GM23338 (cell line): ENCODE measurements around the gene EFNA4. TPM values are rescaled to one million over a fixed set of nuclear protein-coding genes. Genes with fewer than 3 reads are reported as not detected.

Experiments
- ATAC-seq: fragments of 200-7000 bp; cut with Tn5 transposase; 3 replicates; pipeline ENCODE4 v1.9.1; 2020
- DNase-seq: peaks from one replicate; pipeline ENCODE4 v3.0.0-alpha.2; 2015; ENCODE audit warnings: low spot score
- H2AFZ ChIP-seq: fragments of 200-600 bp; sonication (generic); 2 replicates; pipeline ENCODE4 v1.8.0; 2016; ENCODE audit warnings: antibody characterized with exemption, mild to moderate bottlenecking, moderate library complexity
- H3F3A ChIP-seq: fragments of 200-600 bp; sonication (generic); replicated peaks from 2 replicates; pipeline ENCODE4 v1.8.0; 2017; ENCODE audit warnings: antibody characterized with exemption, mixed run types, low read depth
- H3K27ac ChIP-seq: fragments of 200-600 bp; sonication (generic); 2 replicates; pipeline ENCODE4 v1.6.1; 2016; ENCODE audit warnings: low read depth
- H3K27me3 ChIP-seq: fragments of 200-600 bp; sonication (generic); 2 replicates; pipeline ENCODE4 v1.8.0; 2016; ENCODE audit warnings: mild to moderate bottlenecking, mixed run types, moderate library complexity; ENCODE audit not compliant: insufficient read depth
- H3K36me3 ChIP-seq: fragments of 200-600 bp; sonication (generic); 2 replicates; pipeline ENCODE4 v1.8.0; 2016; ENCODE audit warnings: mild to moderate bottlenecking; ENCODE audit not compliant: insufficient read depth
- H3K4me1 ChIP-seq: fragments of 200-600 bp; sonication (generic); 2 replicates; pipeline ENCODE4 v1.8.0; 2016; ENCODE audit warnings: mild to moderate bottlenecking, moderate library complexity; ENCODE audit not compliant: insufficient read depth
- H3K4me2 ChIP-seq: fragments of 200-600 bp; sonication (generic); 2 replicates; pipeline ENCODE4 v1.7.1; 2017; ENCODE audit warnings: mixed run types
- H3K4me3 ChIP-seq: fragments of 200-600 bp; sonication (generic); 2 replicates; pipeline ENCODE4 v1.6.1; 2016; ENCODE audit warnings: mixed run types
- H3K79me2 ChIP-seq: fragments of 200-600 bp; sonication (generic); replicated peaks from 2 replicates; pipeline ENCODE4 v1.8.0; 2017; ENCODE audit warnings: mild to moderate bottlenecking; ENCODE audit not compliant: insufficient read depth
- H3K9me2 ChIP-seq: fragments of 200-600 bp; sonication (generic); 2 replicates; pipeline ENCODE4 v1.8.0; 2017; ENCODE audit not compliant: insufficient read depth
- H4K20me1 ChIP-seq: fragments of 200-600 bp; sonication (generic); replicated peaks from 2 replicates; pipeline ENCODE4 v1.8.0; 2017; ENCODE audit warnings: mild to moderate bottlenecking; ENCODE audit not compliant: insufficient read depth
- H3K27ac Mint-ChIP-seq: 2 replicates; pipeline ENCODE4 v1.8.0; 2020; ENCODE audit warnings: inconsistent platforms, mild to moderate bottlenecking, moderate library complexity, mixed read lengths
- H3K27me3 Mint-ChIP-seq: 3 replicates; pipeline ENCODE4 v1.8.0; 2022; ENCODE audit warnings: low read depth, mild to moderate bottlenecking, moderate library complexity, mixed read lengths, inconsistent platforms; ENCODE audit not compliant: insufficient read depth, poor library complexity
- H3K36me3 Mint-ChIP-seq: 3 replicates; pipeline ENCODE4 v1.8.0; 2021; ENCODE audit warnings: low read depth, mild to moderate bottlenecking, inconsistent platforms, moderate library complexity, mixed read lengths
- H3K4me1 Mint-ChIP-seq: 3 replicates; pipeline ENCODE4 v1.8.0; 2020; ENCODE audit warnings: mild to moderate bottlenecking, inconsistent platforms, mixed read lengths
- H3K4me3 Mint-ChIP-seq: 3 replicates; pipeline ENCODE4 v1.8.0; 2021; ENCODE audit warnings: moderate library complexity, mild to moderate bottlenecking, inconsistent platforms, mixed read lengths
- H3K9me3 Mint-ChIP-seq: 3 replicates; pipeline ENCODE4 v1.8.0; 2020; ENCODE audit warnings: moderate library complexity, mild to moderate bottlenecking, inconsistent platforms, mixed read lengths
- EZH2phosphoT487 ChIP-seq: fragments of 200-600 bp; sonication (generic); IDR thresholded peaks from one replicate; pipeline ENCODE4 v1.8.1; 2018; ENCODE audit warnings: antibody characterized with exemption; ENCODE audit not compliant: unreplicated experiment
- polyA plus RNA-seq: library from polyadenylated mRNA; unstranded; fragments of >200 nt; fragmentation: Nextera tagmentation; extraction: Ambion mirVana; gene quantifications from 2 replicates; pipeline ENCODE4 v1.2.1, GENCODE V29; 2016
- total RNA-seq: library from RNA; depleted of rRNA; stranded (reverse); fragments of >200 nt; shearing (Covaris generic); gene quantifications from 2 replicates; pipeline ENCODE4 v1.2.3, GENCODE V29; 2014
- TF ChIP-seq, protein P1 (sequence below): IDR thresholded peaks from 2 replicates; pipeline ENCODE4 v1.6.1; 2016; ENCODE audit warnings: antibody characterized with exemption
- TF ChIP-seq, protein P2 (sequence below), 2 experiments: fragments of 200-600 bp in 1 of 2; sonication (generic) in 1 of 2; conservative IDR thresholded peaks; 2 replicates each; pipeline versions ENCODE4 v1.5.1 to v1.6.1; 2016 to 2017; ENCODE audit warnings: antibody characterized with exemption in 2 of 2, low read depth in 2 of 2, mild to moderate bottlenecking in 2 of 2, moderate library complexity in 1 of 2
- TF ChIP-seq, protein P3 (sequence below): fragments of 250-450 bp; sonication (Bioruptor Pico); IDR thresholded peaks from 2 replicates; pipeline ENCODE4 v1.5.0; 2020; ENCODE audit warnings: mild to moderate bottlenecking, moderate library complexity

The EFNA4 gene
- total and polyA plus RNA-seq, 2 experiments from 2014 or later: 11.1 to 22.9 TPM

DNA sequence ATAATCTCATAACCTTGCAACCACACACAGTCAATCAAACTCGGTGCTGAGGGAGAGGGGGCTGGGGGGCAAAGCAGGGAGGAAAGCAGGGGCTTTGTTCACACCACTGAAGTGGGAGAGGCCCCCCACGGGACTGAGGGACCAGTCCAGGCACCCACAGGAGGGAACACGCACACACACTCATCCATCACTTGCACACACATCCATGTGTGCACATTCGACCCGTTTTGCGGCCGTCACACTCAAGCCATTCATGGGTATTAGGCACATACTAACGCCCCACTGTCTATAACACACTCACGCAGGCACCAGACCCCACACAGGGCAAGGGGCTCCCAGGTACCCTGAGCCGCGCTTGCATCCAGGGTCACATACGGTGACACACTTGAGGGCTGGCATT is 29.1 kb downstream of the EFNA4 start:
- peaks cover 7% of the 10 kb centered on the region; the same call in 1 of the 2 replicates for H3K4me1 ChIP-seq
- H3K9me3 Mint-ChIP-seq: no peaks in the 10 kb centered on the region
- no peaks in the 10 kb centered on the region for H3K36me3 ChIP-seq
- no peaks in the 10 kb centered on the region for H3K9me2 ChIP-seq
- no peak overlapping the region; the same call in 2 of the 3 replicates for H3K4me3 Mint-ChIP-seq
- 0 out of 2 replicates have a peak, but pooled peaks cover 9% of the 10 kb centered on the region for H3F3A ChIP-seq
- H2AFZ ChIP-seq: no peak overlapping the region
- no peaks in the 10 kb centered on the region for H3K79me2 ChIP-seq
- no peak for TF ChIP-seq EZH2phosphoT487
- H3K4me3 ChIP-seq: no peak overlapping the region
- peaks cover 21% of the 10 kb centered on the region for H3K27me3 Mint-ChIP-seq
- no peak for DNase-seq
- no peaks in the 10 kb centered on the region for H4K20me1 ChIP-seq
- no peak overlapping the region for H3K27ac Mint-ChIP-seq
- ATAC-seq: no peak
- H3K4me2 ChIP-seq: no peak overlapping the region
- H3K27me3 ChIP-seq: peaks cover 10% of the 10 kb centered on the region; the same call in 1 of the 2 replicates
- no peaks in the 10 kb centered on the region; the same call in 2 of the 3 replicates for H3K36me3 Mint-ChIP-seq
- no peak overlapping the region for H3K27ac ChIP-seq
- peaks cover 22% of the 10 kb centered on the region for H3K4me1 Mint-ChIP-seq

DNA sequence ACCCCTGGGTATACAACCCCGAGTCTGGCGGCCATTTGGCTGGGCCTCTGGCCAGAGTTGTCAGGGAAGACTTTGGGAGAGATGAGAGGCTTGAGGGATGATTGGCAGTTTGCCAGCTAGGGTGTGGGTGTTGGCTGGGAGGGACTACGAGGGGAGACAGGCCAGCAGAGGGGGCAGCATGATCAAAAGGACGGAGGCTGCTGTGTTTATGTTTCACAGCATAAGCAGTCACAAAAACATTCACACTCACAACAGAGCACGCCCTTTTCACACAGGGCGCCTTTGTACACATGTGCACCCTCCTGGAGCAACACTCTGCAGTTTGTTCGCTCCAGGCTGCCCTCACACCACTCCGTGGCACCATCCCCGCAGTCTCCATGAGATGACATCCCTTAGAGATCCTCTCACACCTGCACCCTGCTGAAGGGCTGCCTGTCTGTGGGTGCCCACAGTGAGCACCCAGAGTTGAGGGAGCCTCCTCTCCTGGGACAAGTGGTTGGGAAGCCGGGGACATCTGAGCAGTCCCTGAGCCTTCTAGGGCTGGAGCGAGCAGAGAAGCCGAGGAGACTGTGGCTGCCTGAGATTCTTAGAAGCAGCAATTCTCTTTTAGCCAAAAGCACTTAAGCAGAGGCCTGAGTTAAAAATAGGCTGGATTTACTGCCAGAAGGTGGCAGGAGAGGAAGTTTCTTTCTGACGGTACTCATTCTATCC is 30.5 kb downstream of the EFNA4 start:
- peak overlapping the region; percentile 65 for H2AFZ ChIP-seq
- H3K4me1 ChIP-seq: peaks cover 7% of the 10 kb centered on the region; the same call in 1 of the 2 replicates
- H3F3A ChIP-seq: 0 out of 2 replicates have a peak, but pooled peaks cover 9% of the 10 kb centered on the region
- peak; percentile 81 for DNase-seq
- no peaks in the 10 kb centered on the region; the same call in 2 of the 3 replicates for H3K9me3 Mint-ChIP-seq
- H3K36me3 ChIP-seq: no peaks in the 10 kb centered on the region
- H3K4me3 Mint-ChIP-seq: no peak overlapping the region
- peak; percentile 72 for ATAC-seq
- peak overlapping the region; percentile 65; the same call in 1 of the 2 replicates for H3K4me2 ChIP-seq
- H3K79me2 ChIP-seq: no peaks in the 10 kb centered on the region
- H3K9me2 ChIP-seq: no peaks in the 10 kb centered on the region
- H3K27me3 Mint-ChIP-seq: peaks cover 16% of the 10 kb centered on the region
- H3K27ac ChIP-seq: no peak overlapping the region
- no peak overlapping the region for H3K4me3 ChIP-seq
- H3K27me3 ChIP-seq: peaks cover 10% of the 10 kb centered on the region; the same call in 1 of the 2 replicates
- no peaks in the 10 kb centered on the region for H4K20me1 ChIP-seq
- TF ChIP-seq, protein P1, sequence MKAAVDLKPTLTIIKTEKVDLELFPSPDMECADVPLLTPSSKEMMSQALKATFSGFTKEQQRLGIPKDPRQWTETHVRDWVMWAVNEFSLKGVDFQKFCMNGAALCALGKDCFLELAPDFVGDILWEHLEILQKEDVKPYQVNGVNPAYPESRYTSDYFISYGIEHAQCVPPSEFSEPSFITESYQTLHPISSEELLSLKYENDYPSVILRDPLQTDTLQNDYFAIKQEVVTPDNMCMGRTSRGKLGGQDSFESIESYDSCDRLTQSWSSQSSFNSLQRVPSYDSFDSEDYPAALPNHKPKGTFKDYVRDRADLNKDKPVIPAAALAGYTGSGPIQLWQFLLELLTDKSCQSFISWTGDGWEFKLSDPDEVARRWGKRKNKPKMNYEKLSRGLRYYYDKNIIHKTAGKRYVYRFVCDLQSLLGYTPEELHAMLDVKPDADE: no peak
- TF ChIP-seq, protein P2, sequence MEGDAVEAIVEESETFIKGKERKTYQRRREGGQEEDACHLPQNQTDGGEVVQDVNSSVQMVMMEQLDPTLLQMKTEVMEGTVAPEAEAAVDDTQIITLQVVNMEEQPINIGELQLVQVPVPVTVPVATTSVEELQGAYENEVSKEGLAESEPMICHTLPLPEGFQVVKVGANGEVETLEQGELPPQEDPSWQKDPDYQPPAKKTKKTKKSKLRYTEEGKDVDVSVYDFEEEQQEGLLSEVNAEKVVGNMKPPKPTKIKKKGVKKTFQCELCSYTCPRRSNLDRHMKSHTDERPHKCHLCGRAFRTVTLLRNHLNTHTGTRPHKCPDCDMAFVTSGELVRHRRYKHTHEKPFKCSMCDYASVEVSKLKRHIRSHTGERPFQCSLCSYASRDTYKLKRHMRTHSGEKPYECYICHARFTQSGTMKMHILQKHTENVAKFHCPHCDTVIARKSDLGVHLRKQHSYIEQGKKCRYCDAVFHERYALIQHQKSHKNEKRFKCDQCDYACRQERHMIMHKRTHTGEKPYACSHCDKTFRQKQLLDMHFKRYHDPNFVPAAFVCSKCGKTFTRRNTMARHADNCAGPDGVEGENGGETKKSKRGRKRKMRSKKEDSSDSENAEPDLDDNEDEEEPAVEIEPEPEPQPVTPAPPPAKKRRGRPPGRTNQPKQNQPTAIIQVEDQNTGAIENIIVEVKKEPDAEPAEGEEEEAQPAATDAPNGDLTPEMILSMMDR (conservative IDR thresholded peaks at IDR 0.05; ENCODE audit: low read depth in 2 of 2): peak; percentile 45 to 70
- TF ChIP-seq, protein P3, sequence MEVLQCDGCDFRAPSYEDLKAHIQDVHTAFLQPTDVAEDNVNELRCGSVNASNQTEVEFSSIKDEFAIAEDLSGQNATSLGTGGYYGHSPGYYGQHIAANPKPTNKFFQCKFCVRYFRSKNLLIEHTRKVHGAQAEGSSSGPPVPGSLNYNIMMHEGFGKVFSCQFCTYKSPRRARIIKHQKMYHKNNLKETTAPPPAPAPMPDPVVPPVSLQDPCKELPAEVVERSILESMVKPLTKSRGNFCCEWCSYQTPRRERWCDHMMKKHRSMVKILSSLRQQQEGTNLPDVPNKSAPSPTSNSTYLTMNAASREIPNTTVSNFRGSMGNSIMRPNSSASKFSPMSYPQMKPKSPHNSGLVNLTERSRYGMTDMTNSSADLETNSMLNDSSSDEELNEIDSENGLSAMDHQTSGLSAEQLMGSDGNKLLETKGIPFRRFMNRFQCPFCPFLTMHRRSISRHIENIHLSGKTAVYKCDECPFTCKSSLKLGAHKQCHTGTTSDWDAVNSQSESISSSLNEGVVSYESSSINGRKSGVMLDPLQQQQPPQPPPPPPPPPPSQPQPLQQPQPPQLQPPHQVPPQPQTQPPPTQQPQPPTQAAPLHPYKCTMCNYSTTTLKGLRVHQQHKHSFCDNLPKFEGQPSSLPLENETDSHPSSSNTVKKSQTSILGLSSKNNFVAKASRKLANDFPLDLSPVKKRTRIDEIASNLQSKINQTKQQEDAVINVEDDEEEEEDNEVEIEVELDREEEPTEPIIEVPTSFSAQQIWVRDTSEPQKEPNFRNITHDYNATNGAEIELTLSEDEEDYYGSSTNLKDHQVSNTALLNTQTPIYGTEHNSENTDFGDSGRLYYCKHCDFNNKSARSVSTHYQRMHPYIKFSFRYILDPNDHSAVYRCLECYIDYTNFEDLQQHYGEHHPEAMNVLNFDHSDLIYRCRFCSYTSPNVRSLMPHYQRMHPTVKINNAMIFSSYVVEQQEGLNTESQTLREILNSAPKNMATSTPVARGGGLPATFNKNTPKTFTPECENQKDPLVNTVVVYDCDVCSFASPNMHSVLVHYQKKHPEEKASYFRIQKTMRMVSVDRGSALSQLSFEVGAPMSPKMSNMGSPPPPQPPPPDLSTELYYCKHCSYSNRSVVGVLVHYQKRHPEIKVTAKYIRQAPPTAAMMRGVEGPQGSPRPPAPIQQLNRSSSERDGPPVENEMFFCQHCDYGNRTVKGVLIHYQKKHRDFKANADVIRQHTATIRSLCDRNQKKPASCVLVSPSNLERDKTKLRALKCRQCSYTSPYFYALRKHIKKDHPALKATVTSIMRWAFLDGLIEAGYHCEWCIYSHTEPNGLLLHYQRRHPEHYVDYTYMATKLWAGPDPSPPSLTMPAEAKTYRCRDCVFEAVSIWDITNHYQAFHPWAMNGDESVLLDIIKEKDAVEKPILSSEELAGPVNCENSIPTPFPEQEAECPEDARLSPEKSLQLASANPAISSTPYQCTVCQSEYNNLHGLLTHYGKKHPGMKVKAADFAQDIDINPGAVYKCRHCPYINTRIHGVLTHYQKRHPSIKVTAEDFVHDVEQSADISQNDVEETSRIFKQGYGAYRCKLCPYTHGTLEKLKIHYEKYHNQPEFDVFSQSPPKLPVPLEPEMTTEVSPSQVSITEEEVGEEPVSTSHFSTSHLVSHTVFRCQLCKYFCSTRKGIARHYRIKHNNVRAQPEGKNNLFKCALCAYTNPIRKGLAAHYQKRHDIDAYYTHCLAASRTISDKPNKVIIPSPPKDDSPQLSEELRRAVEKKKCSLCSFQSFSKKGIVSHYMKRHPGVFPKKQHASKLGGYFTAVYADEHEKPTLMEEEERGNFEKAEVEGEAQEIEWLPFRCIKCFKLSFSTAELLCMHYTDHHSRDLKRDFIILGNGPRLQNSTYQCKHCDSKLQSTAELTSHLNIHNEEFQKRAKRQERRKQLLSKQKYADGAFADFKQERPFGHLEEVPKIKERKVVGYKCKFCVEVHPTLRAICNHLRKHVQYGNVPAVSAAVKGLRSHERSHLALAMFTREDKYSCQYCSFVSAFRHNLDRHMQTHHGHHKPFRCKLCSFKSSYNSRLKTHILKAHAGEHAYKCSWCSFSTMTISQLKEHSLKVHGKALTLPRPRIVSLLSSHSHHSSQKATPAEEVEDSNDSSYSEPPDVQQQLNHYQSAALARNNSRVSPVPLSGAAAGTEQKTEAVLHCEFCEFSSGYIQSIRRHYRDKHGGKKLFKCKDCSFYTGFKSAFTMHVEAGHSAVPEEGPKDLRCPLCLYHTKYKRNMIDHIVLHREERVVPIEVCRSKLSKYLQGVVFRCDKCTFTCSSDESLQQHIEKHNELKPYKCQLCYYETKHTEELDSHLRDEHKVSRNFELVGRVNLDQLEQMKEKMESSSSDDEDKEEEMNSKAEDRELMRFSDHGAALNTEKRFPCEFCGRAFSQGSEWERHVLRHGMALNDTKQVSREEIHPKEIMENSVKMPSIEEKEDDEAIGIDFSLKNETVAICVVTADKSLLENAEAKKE (CRISPR knock-in tag): no peak
- H3K4me1 Mint-ChIP-seq: peaks cover 20% of the 10 kb centered on the region
- 0 out of 2 replicates have a peak overlapping the region, but pooled peaks have one; percentile 42 for H3K27ac Mint-ChIP-seq
- H3K36me3 Mint-ChIP-seq: no peaks in the 10 kb centered on the region
